Left lung (tissue), 10 donors: Measurements from ENCODE around the gene CBY2. TPM values are rescaled to one million over a fixed set of nuclear protein-coding genes. Genes with fewer than 3 reads are reported as not detected.

ENCODE experiments used
- ATAC-seq: fragments of 200-7000 bp; cut with Tn5 transposase; one replicate; pipeline ENCODE4 v1.9.1; 2020; ENCODE audit warnings: moderate library complexity
- DNase-seq, 4 donors: peaks; one replicate each; pipeline ENCODE4 v3.0.0-alpha.2; 2013 to 2020
- H3K27ac ChIP-seq, 2 donors: fragments of 200-600 bp; sonication (generic) in 1 of 2; one replicate each; pipeline versions ENCODE4 v1.5.0 to v1.8.0; 2020 to 2021
- H3K27me3 ChIP-seq, 2 donors: fragments of 200-600 bp; sonication (generic) in 1 of 2; one replicate each; pipeline versions ENCODE4 v1.5.0 to v1.8.0; 2020 to 2021
- H3K36me3 ChIP-seq, 2 donors: fragments of 200-600 bp; sonication (generic) in 1 of 2; one replicate each; pipeline versions ENCODE4 v1.5.0 to v1.8.0; 2020 to 2021
- H3K4me1 ChIP-seq, 2 donors: fragments of 200-600 bp; one replicate each; pipeline ENCODE4 v1.8.0; 2021
- H3K4me3 ChIP-seq, 2 donors: fragments of 200-600 bp; sonication (generic) in 1 of 2; one replicate each; pipeline versions ENCODE4 v1.5.0 to v1.8.0; 2020 to 2021; ENCODE audit warnings: mild to moderate bottlenecking in 1 of 2
- H3K9me3 ChIP-seq, 2 donors: fragments of 200-600 bp; sonication (generic) in 1 of 2; one replicate each; pipeline versions ENCODE4 v1.5.0 to v1.8.0; 2020 to 2021
- CTCF ChIP-seq, 2 donors: fragments of 200-600 bp; sonication (generic) in 1 of 2; IDR thresholded peaks; one replicate each; pipeline versions ENCODE4 v1.5.0 to v1.8.0; 2021; ENCODE audit warnings: antibody characterized with exemption in 2 of 2
- intact Hi-C, 2 donors: fragments of 100-400 bp; cut with DNase I; formaldehyde crosslinking; loops; one replicate each; pipeline versions ENCODE4 v1.11.2 to v1.14.2; 2022
- polyA plus RNA-seq, 6 donors: library from polyadenylated mRNA; unstranded; fragments of 120-200 nt; gene quantifications; one replicate each; pipeline ENCODE4 v1.2.1, GENCODE V29; 2013; ENCODE audit not compliant: insufficient read length in 6 of 6
- total RNA-seq, 2 donors: library from RNA; stranded (reverse); fragmentation: NEBNext Ultra II Directional; extraction: Animal tissue kit (Norgen Biotek cat#: 25700); gene quantifications; one replicate each; pipeline ENCODE4 v1.2.1, GENCODE V29; 2021
- donor health status: DM: no; HTN: yes; CAD: no.
- donor health status: DM: no; HTN: no; CAD: no.

CBY2 gene
- total and polyA plus RNA-seq, 8 donors, result not detected

GRCh38 chr13:45691251-45691650, 10.9 kb upstream of the CBY2 start:
- no peaks in the 10 kb centered on the region for H3K27me3 ChIP-seq
- H3K4me3 ChIP-seq, result no peak overlapping the region
- no peak overlapping the region for H3K27ac ChIP-seq
- intact Hi-C loops, result no loop called here
- H3K9me3 ChIP-seq, result no peaks in the 10 kb centered on the region
- H3K4me1 ChIP-seq, result peaks cover 0 to 4% of the 10 kb centered on the region in 2 donors
- no peak for ATAC-seq
- H3K36me3 ChIP-seq, result no peaks in the 10 kb centered on the region
- DNase-seq, result no peak
- no peak for TF ChIP-seq CTCF (IDR thresholded peaks at IDR 0.05)

- intact Hi-C loops, result no loop called here
- DNase-seq (no peak), ATAC-seq (no peak)
- H3K9me3 ChIP-seq, result no peaks in the 10 kb centered on the region
- H3K4me3 ChIP-seq, result no peak overlapping the region
- no peaks in the 10 kb centered on the region for H3K27me3 ChIP-seq
- H3K36me3 ChIP-seq, result no peaks in the 10 kb centered on the region
- peaks cover 0 to 4% of the 10 kb centered on the region in 2 donors for H3K4me1 ChIP-seq
- no peak for TF ChIP-seq CTCF (IDR thresholded peaks at IDR 0.05)
- H3K27ac ChIP-seq, result no peak overlapping the region
These were observed 10.5 kb upstream of the CBY2 start for GRCh38 chr13:45691667-45692066.

- intact Hi-C loops, result no loop called here
- no peak for ATAC-seq
- TF ChIP-seq CTCF (IDR thresholded peaks at IDR 0.05), result no peak
These were observed 6.9 kb upstream of the CBY2 start for GRCh38 chr13:45695198-45695730.

GRCh38 chr13:45696610-45697226, 5.4 kb upstream of the CBY2 start:
- Histone ChIP-seq H3K36me3 (no peaks in the 10 kb centered on the region), H3K4me1 (peaks cover 0 to 4% of the 10 kb centered on the region in 2 donors), H3K27me3 (no peaks in the 10 kb centered on the region), H3K27ac (no peak overlapping the region), H3K4me3 (no peak overlapping the region), H3K9me3 (no peaks in the 10 kb centered on the region)
- DNase-seq, result no peak
- intact Hi-C loops, result no loop called here
- ATAC-seq, result peak; percentile 33
- no peak for TF ChIP-seq CTCF (IDR thresholded peaks at IDR 0.05)

More at GRCh38 chr13:45695198-45695730, 6.9 kb upstream of the CBY2 start:
- Histone ChIP-seq H3K9me3 (no peaks in the 10 kb centered on the region), H3K36me3 (no peaks in the 10 kb centered on the region), H3K27ac (no peak overlapping the region), H3K4me1 (peaks cover 0 to 4% of the 10 kb centered on the region in 2 donors), H3K4me3 (no peak overlapping the region), H3K27me3 (no peaks in the 10 kb centered on the region)
- peak in 2 of 4 donors; percentile 27 to 31 for DNase-seq

- DNase-seq (no peak), ATAC-seq (no peak)
- TF ChIP-seq CTCF (IDR thresholded peaks at IDR 0.05), result no peak
- Histone ChIP-seq H3K9me3 (no peaks in the 10 kb centered on the region), H3K27me3 (no peaks in the 10 kb centered on the region), H3K4me3 (no peak overlapping the region), H3K36me3 (no peaks in the 10 kb centered on the region), H3K27ac (no peak overlapping the region), H3K4me1 (no peaks in the 10 kb centered on the region)
- intact Hi-C loops, result no loop called here
These were observed 884 bp upstream of the CBY2 start for GRCh38 chr13:45700971-45701900.
